Gastrocnemius medialis (tissue), 4 donors: ENCODE results near the gene SREBF1. TPM values are rescaled to one million over a fixed set of nuclear protein-coding genes. Genes with fewer than 3 reads are reported as not detected.
A peak's percentile ranks its signal among the peaks of the same experiment; 100 is the strongest.

Source experiments
- ATAC-seq, 2 donors: fragments of 150-250 bp; one replicate each; pipeline ENCODE4 v1.9.1; 2016
- DNase-seq, 2 donors: peaks; one replicate each; pipeline ENCODE4 v3.0.0-alpha.2; 2019
- H3K27ac ChIP-seq, 4 donors: fragments of 200-600 bp; sonication (generic); 1 replicate in 1 of 4; 2 replicates in 3 of 4; pipeline ENCODE4 v1.5.1; 2016 to 2018; ENCODE audit warnings: mild to moderate bottlenecking in 2 of 4, moderate library complexity in 1 of 4
- H3K27me3 ChIP-seq, 3 donors: fragments of 200-600 bp; sonication (generic) in 2 of 3; 1 replicate in 1 of 3; 2 replicates in 2 of 3; pipeline versions ENCODE4 v1.5.1 to v1.6.0; 2016 to 2019; ENCODE audit warnings: mild to moderate bottlenecking in 1 of 3, moderate library complexity in 1 of 3
- H3K36me3 ChIP-seq, 2 donors: fragments of 200-600 bp; sonication (generic) in 1 of 2; one replicate each; pipeline ENCODE4 v1.5.1; 2017 to 2018
- H3K4me1 ChIP-seq, 2 donors: fragments of 200-600 bp; sonication (generic) in 1 of 2; one replicate each; pipeline ENCODE4 v1.5.1; 2016 to 2017; ENCODE audit warnings: mild to moderate bottlenecking in 2 of 2
- H3K4me3 ChIP-seq, 4 donors: fragments of 200-600 bp; sonication (generic) in 3 of 4; 1 replicate in 1 of 4; 2 replicates in 3 of 4; pipeline ENCODE4 v1.5.1; 2016 to 2019; ENCODE audit warnings: mild to moderate bottlenecking in 2 of 4
- H3K9me3 ChIP-seq, 3 donors: fragments of 200-600 bp; sonication (generic) in 2 of 3; 1 replicate in 1 of 3; 2 replicates in 2 of 3; pipeline ENCODE4 v1.5.1; 2016 to 2019
- CTCF ChIP-seq, 5 experiments: fragments of 450-650 bp in 3 of 5; fragments of 200-600 bp in 2 of 5; sonication (generic) in 2 of 5; IDR thresholded peaks in 4 of 5; conservative IDR thresholded peaks in 1 of 5; 1 replicate in 4 of 5; 2 replicates in 1 of 5; pipeline ENCODE4 v1.5.1; 2016 to 2019; ENCODE audit warnings: antibody characterized with exemption in 5 of 5, mild to moderate bottlenecking in 3 of 5, moderate library complexity in 3 of 5
- POLR2A ChIP-seq, 2 donors: fragments of 450-650 bp; IDR thresholded peaks; one replicate each; pipeline ENCODE4 v1.6.1; 2017; ENCODE audit warnings: antibody characterized with exemption in 2 of 2, mild to moderate bottlenecking in 2 of 2, moderate library complexity in 2 of 2
- in situ Hi-C, 4 donors: fragments of 200-750 bp; cut with MboI; loops; one replicate each; pipeline versions ENCODE4 v1.15.0 to v1.8.0; 2017; ENCODE audit warnings: low sequenced_read_pairs in 4 of 4
- intact Hi-C: fragments of 100-400 bp; cut with DNase I; formaldehyde crosslinking; loops from one replicate; pipeline ENCODE4 v1.15.1; 2023; ENCODE audit warnings: low total_unique reads
- total RNA-seq, 4 donors: library from RNA; depleted of rRNA; stranded (reverse); fragments of >200 nt; gene quantifications; one replicate each; pipeline versions ENCODE4 v1.1.0 to v1.2.3, GENCODE V29; 2016

SREBF1 gene
- total RNA-seq, 4 donors from 2014 or later = 11.1 to 64.5 (median 32.3) TPM

- H3K27me3 ChIP-seq = no peaks in the 10 kb centered on the region
- in situ Hi-C loops = no loop called here
- no peak overlapping the region for H3K4me3 ChIP-seq
- intact Hi-C loops = no loop called here
- peaks cover 52 to 55% of the 10 kb centered on the region in 2 donors for H3K4me1 ChIP-seq
- peak overlapping the region; percentile 83 to 87 (median 86) for H3K27ac ChIP-seq
- no peaks in the 10 kb centered on the region for H3K36me3 ChIP-seq
- DNase-seq = peak in 1 of 2 donors; percentile 38
- H3K9me3 ChIP-seq = no peaks in the 10 kb centered on the region
- peak in 1 of 2 donors; percentile 31 for ATAC-seq
- TF ChIP-seq CTCF (IDR thresholded peaks at IDR 0.05 in 4 of 5, conservative IDR thresholded peaks at IDR 0.05 in 1 of 5) (no peak), POLR2A (IDR thresholded peaks at IDR 0.05) (no peak)
Measured at GRCh38 chr17:17767887-17768418, 68.8 kb downstream of the SREBF1 start.

- Histone ChIP-seq H3K9me3 (no peaks in the 10 kb centered on the region), H3K36me3 (no peaks in the 10 kb centered on the region), H3K4me3 (no peak overlapping the region), H3K27me3 (no peaks in the 10 kb centered on the region), H3K4me1 (peaks cover 51 to 56% of the 10 kb centered on the region in 2 donors), H3K27ac (peak overlapping the region in 3 of 4 donors; percentile 83 to 86 (median 85))
- intact Hi-C loops = no loop called here
- DNase-seq (no peak), ATAC-seq (no peak)
- in situ Hi-C loops = no loop called here
- TF ChIP-seq POLR2A (IDR thresholded peaks at IDR 0.05) (no peak), CTCF (IDR thresholded peaks at IDR 0.05 in 4 of 5, conservative IDR thresholded peaks at IDR 0.05 in 1 of 5) (no peak)
Measured at GRCh38 chr17:17767154-17767869, 69.5 kb downstream of the SREBF1 start.

GRCh38 chr17:17766744-17767120 is 70.1 kb downstream of the SREBF1 start:
- intact Hi-C loops = no loop called here
- no peak for ATAC-seq
- Histone ChIP-seq H3K27me3 (no peaks in the 10 kb centered on the region), H3K9me3 (no peaks in the 10 kb centered on the region), H3K4me3 (no peak overlapping the region), H3K4me1 (peaks cover 47 to 53% of the 10 kb centered on the region in 2 donors), H3K36me3 (no peaks in the 10 kb centered on the region), H3K27ac (no peak overlapping the region)
- DNase-seq = no peak
- TF ChIP-seq POLR2A (IDR thresholded peaks at IDR 0.05) (no peak), CTCF (IDR thresholded peaks at IDR 0.05 in 4 of 5, conservative IDR thresholded peaks at IDR 0.05 in 1 of 5) (no peak)
- in situ Hi-C loops = no loop called here

GRCh38 chr17:17766077-17766743 is 70.6 kb downstream of the SREBF1 start:
- Histone ChIP-seq H3K27ac (no peak overlapping the region), H3K9me3 (no peaks in the 10 kb centered on the region), H3K4me1 (peaks cover 42 to 49% of the 10 kb centered on the region in 2 donors), H3K36me3 (no peaks in the 10 kb centered on the region), H3K4me3 (no peak overlapping the region), H3K27me3 (no peaks in the 10 kb centered on the region)
- ATAC-seq (no peak), DNase-seq (no peak)
- intact Hi-C loops (no loop called here), in situ Hi-C loops (no loop called here)
- TF ChIP-seq CTCF (IDR thresholded peaks at IDR 0.05 in 4 of 5, conservative IDR thresholded peaks at IDR 0.05 in 1 of 5) (no peak), POLR2A (IDR thresholded peaks at IDR 0.05) (no peak)
